Activated T-cell treated with anti-CD3 and anti-CD28 coated beads for 1 hour (primary cell): Measurements from ENCODE around the gene RETREG1.
"Not testable (repeated sequence)": the region's sequence is repeated elsewhere in the genome, so short reads cannot be mapped to it uniquely, and the experiment has no call there.

Experiments
- DNase-seq: peaks from one replicate; pipeline ENCODE4 v3.0.0-alpha.2; 2020; ENCODE audit warnings: low read depth

RETREG1 gene, protein sequence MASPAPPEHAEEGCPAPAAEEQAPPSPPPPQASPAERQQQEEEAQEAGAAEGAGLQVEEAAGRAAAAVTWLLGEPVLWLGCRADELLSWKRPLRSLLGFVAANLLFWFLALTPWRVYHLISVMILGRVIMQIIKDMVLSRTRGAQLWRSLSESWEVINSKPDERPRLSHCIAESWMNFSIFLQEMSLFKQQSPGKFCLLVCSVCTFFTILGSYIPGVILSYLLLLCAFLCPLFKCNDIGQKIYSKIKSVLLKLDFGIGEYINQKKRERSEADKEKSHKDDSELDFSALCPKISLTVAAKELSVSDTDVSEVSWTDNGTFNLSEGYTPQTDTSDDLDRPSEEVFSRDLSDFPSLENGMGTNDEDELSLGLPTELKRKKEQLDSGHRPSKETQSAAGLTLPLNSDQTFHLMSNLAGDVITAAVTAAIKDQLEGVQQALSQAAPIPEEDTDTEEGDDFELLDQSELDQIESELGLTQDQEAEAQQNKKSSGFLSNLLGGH

DNA sequence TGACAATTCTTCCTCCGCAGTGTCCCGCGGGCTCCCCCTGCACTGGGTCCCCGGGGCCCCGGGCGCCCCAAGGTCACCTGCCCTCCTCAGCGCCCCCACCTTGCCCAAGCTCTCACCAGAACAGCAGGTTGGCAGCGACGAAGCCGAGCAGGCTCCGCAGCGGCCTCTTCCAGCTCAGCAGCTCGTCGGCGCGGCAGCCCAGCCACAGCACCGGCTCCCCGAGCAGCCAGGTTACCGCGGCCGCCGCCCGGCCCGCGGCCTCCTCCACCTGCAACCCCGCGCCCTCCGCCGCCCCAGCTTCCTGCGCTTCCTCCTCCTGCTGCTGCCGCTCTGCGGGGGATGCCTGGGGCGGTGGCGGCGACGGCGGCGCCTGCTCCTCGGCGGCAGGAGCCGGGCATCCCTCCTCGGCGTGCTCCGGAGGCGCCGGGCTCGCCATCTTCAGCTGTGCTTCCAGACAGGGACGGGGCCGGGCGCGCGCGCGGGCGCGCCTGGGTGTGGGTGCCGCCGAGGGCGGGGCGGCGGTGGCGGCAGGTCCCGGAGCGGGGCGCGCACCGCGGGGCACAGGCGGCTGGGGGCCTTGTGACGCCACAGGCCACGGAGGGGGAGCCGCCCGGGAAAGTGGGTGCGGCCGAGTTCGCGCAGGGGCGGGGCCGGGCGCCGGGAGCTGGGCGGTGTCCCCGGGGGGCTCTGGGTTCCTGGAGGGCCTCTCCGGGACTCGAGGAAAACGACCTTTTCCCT, at the start of gene RETREG1:
TSS of gene RETREG1 (minus strand) at position 462 of the 738 bp plus-strand sequence. CDS start at position 436, 26 bp downstream.
- peak; percentile 78 for DNase-seq

DNA sequence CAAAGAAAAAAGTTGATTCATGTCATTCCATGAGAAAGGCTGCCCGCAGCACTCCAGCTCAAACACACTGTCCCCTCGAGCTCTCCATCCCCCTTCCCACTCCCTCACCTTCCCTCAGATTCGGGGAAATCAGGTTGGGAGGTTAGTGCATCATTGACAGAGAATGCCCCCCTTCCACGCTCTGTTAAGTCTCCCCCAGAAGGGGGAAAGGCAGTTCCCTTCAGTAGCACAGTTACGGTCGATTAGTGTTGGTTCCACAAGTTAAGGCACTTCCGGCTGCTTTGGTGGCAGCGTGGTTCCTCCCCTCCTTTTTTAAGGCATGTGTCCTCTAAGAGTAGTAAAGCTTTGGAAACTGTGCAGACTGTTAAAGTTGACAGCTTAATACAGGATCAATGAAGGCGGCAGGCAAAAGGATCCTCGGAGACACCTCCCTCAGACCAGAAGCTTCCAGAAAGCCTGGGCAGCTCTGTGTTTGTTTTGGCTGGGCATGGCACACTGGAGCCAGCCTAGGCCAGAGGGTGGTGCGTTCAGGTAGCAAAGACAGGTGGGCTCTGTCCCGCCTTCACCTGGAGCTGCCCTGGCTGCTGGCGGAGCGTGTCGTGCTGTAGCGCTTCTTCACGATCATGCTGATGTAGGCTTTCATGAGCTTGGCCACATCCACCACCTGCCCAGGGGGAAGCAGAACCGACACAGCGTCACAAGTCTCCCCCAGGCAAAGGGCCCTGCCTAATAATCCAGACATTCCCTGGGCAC, 49.5 kb upstream of the RETREG1 start:
- DNase-seq = no peak

DNA sequence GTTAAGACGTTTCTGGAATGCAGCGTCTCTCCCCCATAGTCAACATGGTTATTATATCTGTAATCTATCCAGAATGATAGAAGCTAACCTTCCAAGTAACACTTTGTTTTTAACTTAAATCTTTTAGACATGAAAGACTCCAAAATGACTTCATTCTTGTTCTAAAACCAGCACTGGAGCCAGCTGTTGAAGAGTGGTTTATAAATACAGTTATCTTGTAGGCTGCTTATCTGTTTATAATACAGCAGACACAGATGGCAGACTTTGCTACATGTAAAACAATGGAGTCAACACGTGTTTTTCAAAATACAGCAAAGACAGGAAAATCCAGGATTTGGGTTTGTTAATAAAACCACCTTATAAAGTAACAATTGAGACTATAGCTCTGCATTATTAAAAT, 48.8 kb upstream of the RETREG1 start:
- no peak for DNase-seq

- DNase-seq = no peak
These were observed 47.6 kb upstream of the RETREG1 start for GRCh38 chr5:16664368-16664767.

GRCh38 chr5:16663840-16664239, 47.0 kb upstream of the RETREG1 start:
- DNase-seq = no peak

DNA sequence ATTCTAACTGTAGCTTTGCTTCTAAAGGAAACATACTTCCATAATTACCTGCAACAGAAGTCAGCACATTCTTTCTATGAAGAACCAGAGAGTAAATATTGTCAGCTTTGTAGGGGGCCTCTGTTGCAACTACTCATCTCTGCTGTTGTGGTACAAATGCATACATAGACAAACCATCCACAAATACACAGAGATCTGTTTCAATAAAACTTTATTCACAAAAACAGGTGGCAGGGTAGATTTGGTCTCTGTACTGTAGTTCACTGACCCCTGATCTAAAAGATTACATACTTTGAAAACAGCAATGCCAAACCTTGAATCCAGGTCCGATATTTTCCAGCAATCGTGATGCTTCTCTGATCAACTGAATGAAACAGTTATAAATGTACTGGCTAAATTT, 44.9 kb upstream of the RETREG1 start:
- DNase-seq = no peak

GRCh38 chr5:16660982-16661381, 44.2 kb upstream of the RETREG1 start:
- DNase-seq = no peak

GRCh38 chr5:16659536-16659935, 42.7 kb upstream of the RETREG1 start:
- no peak for DNase-seq

DNA sequence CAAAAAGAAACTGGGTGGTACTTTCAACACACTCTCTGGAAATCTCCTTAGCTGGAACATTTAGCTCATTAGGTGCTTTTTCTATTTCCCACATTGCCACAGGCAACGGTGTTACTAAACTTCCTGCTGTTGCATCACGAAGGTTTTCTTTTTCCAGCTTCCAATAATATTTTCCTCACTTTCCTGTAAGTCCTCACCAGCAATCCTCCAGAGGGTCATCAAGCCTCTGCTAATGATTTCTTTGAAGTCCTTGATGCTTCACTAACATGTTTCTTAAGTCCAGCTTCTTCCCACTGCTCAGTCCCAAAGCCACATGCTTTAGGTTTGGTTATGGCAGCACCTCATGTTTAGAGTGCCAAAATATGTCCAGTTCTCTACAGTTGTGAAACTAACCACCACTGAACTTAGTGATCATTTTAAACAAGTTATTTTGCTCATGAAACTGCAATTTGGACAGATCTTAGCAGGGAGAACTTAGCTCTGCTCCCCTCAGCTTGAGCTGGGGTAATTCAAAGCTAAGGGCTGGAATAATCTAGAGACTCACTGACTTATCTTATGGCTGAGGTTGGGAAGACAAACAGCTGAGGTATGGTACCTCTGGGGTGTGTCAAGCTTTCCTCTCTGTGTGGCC, 39.9 kb upstream of the RETREG1 start:
- no peak for DNase-seq

- DNase-seq = no peak
These were observed 38.0 kb upstream of the RETREG1 start for GRCh38 chr5:16654647-16655334.

- DNase-seq = not testable (repeated sequence)
These were observed 31.9 kb upstream of the RETREG1 start for GRCh38 chr5:16648739-16649138.

- DNase-seq = no peak
These were observed 27.6 kb upstream of the RETREG1 start for GRCh38 chr5:16644301-16644889.

DNA sequence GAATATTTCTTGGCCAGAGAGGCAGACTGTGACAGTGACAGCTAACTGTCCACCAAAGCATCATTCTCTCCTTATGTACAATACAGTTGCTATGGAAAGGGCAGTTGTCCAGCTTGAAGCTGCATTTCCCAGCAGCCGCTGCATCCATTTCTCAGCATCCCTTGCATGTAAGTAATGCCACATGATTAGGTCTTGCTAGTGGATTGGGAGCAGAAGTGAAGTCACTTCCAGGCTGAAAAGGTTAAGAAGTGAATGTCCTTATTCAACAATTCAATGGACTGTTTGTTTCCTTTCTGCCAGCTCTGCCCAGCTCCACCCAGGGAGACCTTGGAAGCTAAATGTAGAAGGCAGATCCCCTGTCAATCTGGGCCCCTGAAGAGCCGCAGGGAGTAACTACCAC, 26.1 kb upstream of the RETREG1 start:
- no peak for DNase-seq

DNA sequence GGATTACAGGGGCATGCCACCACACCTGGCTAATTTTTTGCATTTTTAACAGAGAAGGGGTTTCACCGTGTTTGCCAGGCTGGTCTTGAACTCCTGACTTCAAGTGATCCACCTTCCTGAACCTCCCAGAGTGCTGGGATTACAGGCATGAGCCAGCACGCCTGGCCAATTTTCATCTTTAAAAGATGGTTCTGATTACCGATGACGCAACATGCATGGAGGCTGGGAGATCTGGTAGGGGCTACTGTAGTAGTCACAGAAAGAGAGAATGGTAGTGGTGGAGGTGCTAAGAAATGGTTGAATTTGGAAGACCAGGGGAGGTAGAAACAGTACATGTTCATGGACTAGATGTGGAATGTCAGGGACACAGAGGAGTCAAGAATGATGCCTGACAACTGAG, 22.4 kb upstream of the RETREG1 start:
- DNase-seq = no peak

- DNase-seq = no peak
These were observed 11.6 kb upstream of the RETREG1 start for GRCh38 chr5:16628376-16628775.

- DNase-seq = no peak
These were observed 10.0 kb upstream of the RETREG1 start for GRCh38 chr5:16626696-16627264.

GRCh38 chr5:16625096-16625495, 8.3 kb upstream of the RETREG1 start:
- DNase-seq = no peak

GRCh38 chr5:16619136-16619535, 2.3 kb upstream of the RETREG1 start:
- no peak for DNase-seq

- no peak for DNase-seq
These were observed 1.5 kb upstream of the RETREG1 start for GRCh38 chr5:16618138-16618897.
